ENCODE measurements around the gene SPON1.
"Not testable (repeated sequence)": the region's sequence is repeated elsewhere in the genome, so short reads cannot be mapped to it uniquely, and the experiment has no call there.

Gene SPON1

DNA sequence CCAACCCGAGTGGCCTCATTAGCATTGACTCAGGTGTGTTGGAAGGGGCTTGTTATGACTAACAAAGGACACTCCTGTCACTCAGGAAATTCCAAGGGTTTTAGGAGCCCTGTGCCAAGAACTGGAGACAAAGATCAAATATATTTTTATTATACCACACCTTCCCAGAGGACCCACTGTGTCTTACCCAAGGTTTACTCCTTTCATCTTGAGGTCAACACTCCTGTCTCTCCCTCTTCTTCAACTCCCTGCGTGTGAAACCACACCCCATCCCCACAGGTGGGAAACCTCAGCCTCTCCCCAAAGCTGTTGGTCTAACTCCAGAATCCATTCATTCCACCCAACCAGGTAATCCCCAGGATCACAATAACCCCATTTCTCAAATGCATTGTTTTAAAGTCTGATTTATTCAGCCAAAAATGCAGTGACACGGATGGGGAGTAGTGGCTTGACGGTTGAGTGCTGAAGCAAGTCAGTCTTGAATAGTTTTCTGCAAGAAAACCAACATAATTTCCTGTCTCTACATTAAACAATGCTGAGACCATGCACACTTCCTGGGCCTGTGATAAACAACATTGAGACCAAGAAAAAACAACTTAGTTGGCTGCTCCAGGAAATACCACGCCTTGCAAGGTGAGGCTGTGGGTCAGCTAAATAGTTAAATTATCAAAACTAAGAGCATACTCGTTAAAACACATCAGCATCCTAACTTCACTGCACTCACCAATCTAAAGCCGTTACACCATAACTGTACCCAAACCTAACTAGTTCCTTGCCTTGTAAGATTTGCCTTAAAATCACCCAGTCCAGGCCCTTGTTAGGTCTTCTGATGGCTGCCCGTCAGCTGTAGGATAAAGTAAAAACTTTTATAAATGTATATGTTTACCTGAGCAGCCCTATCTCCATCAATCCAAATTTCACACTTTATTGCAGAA lies 38.5 kb upstream of the SPON1 start:
- TF ChIP-seq, protein P1, sequence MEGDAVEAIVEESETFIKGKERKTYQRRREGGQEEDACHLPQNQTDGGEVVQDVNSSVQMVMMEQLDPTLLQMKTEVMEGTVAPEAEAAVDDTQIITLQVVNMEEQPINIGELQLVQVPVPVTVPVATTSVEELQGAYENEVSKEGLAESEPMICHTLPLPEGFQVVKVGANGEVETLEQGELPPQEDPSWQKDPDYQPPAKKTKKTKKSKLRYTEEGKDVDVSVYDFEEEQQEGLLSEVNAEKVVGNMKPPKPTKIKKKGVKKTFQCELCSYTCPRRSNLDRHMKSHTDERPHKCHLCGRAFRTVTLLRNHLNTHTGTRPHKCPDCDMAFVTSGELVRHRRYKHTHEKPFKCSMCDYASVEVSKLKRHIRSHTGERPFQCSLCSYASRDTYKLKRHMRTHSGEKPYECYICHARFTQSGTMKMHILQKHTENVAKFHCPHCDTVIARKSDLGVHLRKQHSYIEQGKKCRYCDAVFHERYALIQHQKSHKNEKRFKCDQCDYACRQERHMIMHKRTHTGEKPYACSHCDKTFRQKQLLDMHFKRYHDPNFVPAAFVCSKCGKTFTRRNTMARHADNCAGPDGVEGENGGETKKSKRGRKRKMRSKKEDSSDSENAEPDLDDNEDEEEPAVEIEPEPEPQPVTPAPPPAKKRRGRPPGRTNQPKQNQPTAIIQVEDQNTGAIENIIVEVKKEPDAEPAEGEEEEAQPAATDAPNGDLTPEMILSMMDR (IDR thresholded peaks at IDR 0.05; ENCODE audit: borderline replicate concordance, insufficient read depth, low read depth, low read length), result no peak
- no peak overlapping the region for H3K4me3 ChIP-seq (ENCODE audit: low read depth, low read length)

- TF ChIP-seq, protein P1 (IDR thresholded peaks at IDR 0.05; ENCODE audit: borderline replicate concordance, insufficient read depth, low read depth, low read length), result no peak
- no peak overlapping the region for H3K4me3 ChIP-seq (ENCODE audit: low read depth, low read length)
These were observed 37.7 kb upstream of the SPON1 start for GRCh38 chr11:13924801-13925327.

DNA sequence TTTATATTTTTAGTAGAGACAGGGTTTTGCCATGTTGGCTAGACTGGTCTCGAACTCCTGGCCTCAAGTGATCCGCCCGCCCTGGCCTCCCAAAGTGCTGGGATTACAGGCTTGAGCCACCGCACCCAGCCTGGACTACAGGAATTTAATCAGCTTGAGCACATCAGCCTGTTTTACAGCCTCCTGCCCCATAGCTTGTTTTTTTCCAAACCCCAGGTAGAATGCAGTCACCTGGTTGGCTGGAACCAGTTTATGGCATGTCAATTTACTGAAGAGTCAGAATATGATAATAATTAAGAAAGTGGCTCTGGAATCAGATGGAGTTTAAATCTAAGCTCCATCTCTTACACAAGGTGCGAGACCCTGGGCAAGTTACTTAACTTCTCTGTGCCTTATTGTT lies 36.2 kb upstream of the SPON1 start:
- not testable (repeated sequence) for H3K4me3 ChIP-seq (ENCODE audit: low read depth, low read length)

- TF ChIP-seq, protein P1 (IDR thresholded peaks at IDR 0.05; ENCODE audit: borderline replicate concordance, insufficient read depth, low read depth, low read length), result no peak
- no peak overlapping the region for H3K4me3 ChIP-seq (ENCODE audit: low read depth, low read length)
These were observed 35.5 kb upstream of the SPON1 start for GRCh38 chr11:13926981-13927380.

GRCh38 chr11:13927481-13927880 lies 35.0 kb upstream of the SPON1 start:
- TF ChIP-seq, protein P1 (IDR thresholded peaks at IDR 0.05; ENCODE audit: borderline replicate concordance, insufficient read depth, low read depth, low read length), result no peak
- no peak overlapping the region for H3K4me3 ChIP-seq (ENCODE audit: low read depth, low read length)

GRCh38 chr11:13928566-13929251 lies 33.8 kb upstream of the SPON1 start:
- TF ChIP-seq, protein P1 (IDR thresholded peaks at IDR 0.05; ENCODE audit: borderline replicate concordance, insufficient read depth, low read depth, low read length), result no peak
- no peak overlapping the region for H3K4me3 ChIP-seq (ENCODE audit: low read depth, low read length)

GRCh38 chr11:13929395-13929891 lies 33.1 kb upstream of the SPON1 start:
- no peak overlapping the region for H3K4me3 ChIP-seq (ENCODE audit: low read depth, low read length)
- TF ChIP-seq, protein P1 (IDR thresholded peaks at IDR 0.05; ENCODE audit: borderline replicate concordance, insufficient read depth, low read depth, low read length), result no peak

Data from GM12875 (cell line).